GM15510 (cell line): Measurements from ENCODE around the gene SLC2A6.

ENCODE experiments used
- POLR2A ChIP-seq: IDR thresholded peaks from 3 replicates; pipeline ENCODE4 v1.6.1; 2011; ENCODE audit warnings: borderline replicate concordance; ENCODE audit not compliant: insufficient read length; ENCODE audit errors: extremely low read depth

SLC2A6 gene

GRCh38 chr9:133456409-133456808 lies 22.5 kb downstream of the SLC2A6 start:
- TF ChIP-seq POLR2A: no peak

DNA sequence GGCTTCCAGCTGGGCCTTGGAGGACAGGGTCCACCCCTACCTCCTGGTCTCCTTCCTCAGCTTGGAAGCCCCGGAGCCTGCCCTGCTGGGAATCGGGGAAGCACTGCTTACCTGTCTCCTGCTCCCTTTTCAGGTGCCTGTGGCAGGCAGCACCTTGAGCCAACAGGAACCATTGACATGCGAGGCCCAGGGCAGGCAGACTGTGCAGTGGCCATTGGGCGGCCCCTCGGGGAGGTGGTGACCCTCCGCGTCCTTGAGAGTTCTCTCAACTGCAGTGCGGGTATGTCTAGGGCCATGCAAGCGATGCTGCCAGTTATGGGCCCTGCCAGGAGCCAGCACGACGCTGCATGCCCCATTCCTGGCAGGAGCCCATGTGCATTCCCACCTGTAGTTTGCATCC lies 23.0 kb downstream of the SLC2A6 start:
- TF ChIP-seq POLR2A: no peak

GRCh38 chr9:133454943-133455673 lies 23.8 kb downstream of the SLC2A6 start:
- no peak for TF ChIP-seq POLR2A

GRCh38 chr9:133454325-133454724 lies 24.6 kb downstream of the SLC2A6 start:
- TF ChIP-seq POLR2A: no peak

DNA sequence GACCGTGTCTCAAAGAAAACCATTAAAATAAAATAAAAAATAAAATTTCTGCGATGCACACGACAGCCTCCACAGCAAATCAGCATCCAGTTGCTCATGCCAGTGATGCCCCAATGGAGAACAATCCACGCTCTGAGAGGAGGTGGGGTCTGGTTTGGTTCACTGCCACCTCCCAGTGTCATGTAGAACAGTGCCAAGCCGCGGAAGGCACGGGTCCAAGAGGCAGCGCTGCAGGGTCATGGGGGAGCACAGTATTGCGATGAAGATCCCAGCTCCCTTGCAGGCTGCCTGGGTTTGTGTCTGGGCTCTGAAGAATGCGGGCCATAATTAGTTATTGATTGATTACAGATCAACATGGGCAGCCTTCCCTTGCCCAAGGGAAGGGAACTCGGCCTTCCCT lies 25.2 kb downstream of the SLC2A6 start:
- TF ChIP-seq POLR2A: no peak

DNA sequence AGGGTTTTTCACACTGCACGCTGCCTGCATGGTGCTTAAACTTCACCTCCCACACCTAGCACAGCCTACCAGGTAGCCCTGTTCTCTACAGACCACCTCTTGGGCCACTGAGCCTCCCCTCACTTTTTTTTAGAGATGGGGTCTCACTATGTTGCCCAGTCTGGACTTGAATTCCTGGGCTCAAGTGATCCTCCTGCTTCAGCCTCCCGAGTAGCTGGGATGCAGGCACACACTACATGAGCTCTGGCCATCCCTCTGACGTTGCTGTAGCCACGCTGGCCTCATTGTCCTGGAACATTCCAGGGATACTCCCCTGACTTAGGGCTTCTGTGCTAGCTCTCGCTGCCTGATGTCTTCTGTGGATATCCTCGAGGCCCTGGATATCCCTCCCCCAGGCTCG lies 26.3 kb downstream of the SLC2A6 start:
- no peak for TF ChIP-seq POLR2A

DNA sequence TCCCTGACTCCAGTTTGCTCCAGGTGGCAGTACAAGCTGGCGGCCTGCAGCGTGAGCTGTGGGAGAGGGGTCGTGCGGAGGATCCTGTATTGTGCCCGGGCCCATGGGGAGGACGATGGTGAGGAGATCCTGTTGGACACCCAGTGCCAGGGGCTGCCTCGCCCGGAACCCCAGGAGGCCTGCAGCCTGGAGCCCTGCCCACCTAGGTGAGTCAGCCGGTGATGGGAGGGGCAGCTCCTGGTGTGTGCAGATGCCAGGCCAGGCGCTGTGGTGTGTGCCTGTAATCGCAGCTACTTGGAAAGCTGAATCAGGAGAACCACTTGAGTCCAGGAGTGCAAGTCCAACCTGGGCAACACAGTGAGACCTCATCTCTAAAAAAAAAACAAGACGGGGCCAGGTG lies 29.1 kb downstream of the SLC2A6 start:
- no peak for TF ChIP-seq POLR2A

GRCh38 chr9:133448487-133448972 lies 30.4 kb downstream of the SLC2A6 start:
- TF ChIP-seq POLR2A: no peak

DNA sequence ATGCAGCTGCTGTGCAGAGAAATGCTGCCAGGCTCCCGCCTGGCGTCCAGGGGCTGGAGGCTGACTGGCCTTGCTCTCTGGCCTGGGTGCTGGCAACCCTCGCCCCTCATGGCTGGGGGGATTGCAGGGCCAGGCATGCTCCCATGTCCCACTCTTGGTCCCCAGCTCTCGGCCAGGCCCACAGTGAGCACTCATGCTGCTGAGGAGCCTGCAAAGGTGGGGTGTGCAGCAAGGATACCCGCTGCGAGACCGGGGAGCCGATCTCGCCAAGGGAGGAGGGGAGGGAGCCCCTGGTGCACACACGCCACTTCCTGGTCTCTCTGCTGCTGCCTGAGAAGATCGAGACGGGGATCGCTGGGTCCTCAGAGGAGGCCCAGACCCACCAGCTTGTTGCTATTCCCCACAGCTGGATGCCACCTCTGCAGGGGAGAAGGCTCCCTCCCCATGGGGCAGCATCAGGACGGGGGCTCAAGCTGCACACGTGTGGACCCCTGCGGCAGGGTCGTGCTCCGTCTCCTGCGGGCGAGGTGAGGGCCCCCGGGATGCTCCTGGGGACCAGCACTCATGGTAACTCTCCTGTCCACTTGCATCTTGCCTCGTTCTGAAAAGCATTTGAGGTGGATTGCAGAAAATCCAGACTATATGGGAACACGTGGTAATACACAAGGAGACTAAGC lies 33.5 kb downstream of the SLC2A6 start:
- TF ChIP-seq POLR2A: no peak

- TF ChIP-seq POLR2A: no peak
Observed at GRCh38 chr9:133443982-133444381, 34.9 kb downstream of the SLC2A6 start.

- TF ChIP-seq POLR2A: no peak
Observed at GRCh38 chr9:133443248-133443647, 35.7 kb downstream of the SLC2A6 start.

DNA sequence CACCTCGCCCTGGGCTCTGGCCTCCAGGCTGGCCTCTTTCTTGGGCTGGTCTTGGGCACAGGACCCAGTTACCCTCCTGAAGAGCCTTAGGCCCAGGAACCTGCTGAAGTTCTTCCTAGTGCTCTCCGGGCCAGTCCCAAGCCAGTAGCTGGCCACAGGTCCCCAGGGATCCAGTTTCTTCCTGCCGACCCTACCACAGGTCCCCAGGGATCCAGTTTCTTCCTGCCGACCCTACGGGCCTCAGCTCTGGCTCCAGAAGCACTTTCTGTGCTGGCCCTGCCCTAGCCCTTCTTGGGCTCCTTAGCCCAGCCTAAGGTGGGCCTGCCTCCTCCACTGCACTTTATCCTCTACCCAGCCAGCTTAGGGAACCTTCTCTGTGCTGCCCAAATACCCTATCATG lies 37.3 kb downstream of the SLC2A6 start:
- no peak for TF ChIP-seq POLR2A

DNA sequence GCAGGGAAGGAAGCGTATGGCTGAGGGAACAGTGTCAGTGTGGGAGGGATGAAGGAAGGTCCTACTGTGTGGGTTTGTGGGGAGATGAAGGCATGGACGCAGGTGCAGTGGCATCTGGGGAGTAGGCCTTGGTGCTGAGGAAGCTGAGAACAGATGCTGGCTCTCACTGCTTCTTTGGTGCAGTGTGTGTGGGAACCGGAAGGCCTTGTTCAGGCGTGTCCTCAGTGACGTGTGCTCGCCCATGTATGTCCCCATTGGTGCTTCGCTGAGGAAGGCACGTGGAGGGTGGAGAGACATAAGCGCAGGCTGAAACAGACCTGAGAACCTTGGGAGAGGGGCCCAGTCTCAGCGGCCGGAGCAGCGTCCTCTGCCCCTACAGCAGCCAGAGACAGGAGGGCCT lies 38.0 kb downstream of the SLC2A6 start:
- no peak for TF ChIP-seq POLR2A

DNA sequence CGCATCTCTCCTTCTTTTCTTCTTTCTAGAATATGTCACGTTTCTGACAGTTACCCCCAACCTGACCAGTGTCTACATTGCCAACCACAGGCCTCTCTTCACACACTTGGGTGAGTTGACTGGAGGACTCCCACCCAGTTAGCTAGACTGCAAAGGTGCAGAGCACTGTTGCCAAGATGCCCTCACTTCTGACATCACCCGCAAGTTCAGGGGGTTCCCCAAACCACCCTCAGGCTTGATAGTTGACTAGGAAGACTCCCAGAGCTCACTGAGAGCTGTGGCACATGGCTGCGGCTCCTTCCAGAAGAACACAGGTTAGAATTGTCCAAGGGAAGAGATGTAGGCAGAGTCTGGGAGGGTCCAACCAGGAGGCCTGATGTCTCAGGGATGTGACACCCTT lies 39.6 kb downstream of the SLC2A6 start:
- no peak for TF ChIP-seq POLR2A

DNA sequence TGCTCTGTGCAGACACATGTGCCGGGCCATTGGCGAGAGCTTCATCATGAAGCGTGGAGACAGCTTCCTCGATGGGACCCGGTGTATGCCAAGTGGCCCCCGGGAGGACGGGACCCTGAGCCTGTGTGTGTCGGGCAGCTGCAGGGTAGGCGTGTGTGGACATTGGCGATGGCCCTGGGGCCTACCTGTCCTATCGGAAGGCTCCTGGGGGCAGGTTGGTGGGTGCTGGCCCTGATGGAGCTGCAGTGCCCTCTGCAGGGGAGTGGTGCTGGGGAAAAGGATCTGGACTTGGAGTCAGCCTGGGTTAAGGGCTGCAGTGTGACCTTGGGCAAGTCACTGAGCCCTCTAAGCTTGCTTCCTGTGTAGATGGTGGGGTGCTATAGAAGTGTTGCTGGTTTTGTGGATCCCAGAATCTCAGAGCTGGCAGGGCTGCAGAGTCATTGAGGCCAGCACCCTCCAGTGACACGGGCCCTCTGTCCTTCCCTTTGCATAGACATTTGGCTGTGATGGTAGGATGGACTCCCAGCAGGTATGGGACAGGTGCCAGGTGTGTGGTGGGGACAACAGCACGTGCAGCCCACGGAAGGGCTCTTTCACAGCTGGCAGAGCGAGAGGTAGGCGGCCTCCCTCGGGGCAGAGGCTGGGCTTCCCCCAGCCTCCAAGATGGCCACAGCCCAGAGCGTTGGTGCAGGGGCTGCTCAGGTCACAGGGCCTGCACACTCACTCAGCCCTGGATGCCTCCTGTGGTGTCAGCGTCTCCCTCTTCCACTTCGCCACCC lies 41.0 kb downstream of the SLC2A6 start:
- TF ChIP-seq POLR2A: no peak

- TF ChIP-seq POLR2A: no peak
Observed at GRCh38 chr9:133436681-133437080, 42.2 kb downstream of the SLC2A6 start.

GRCh38 chr9:133433351-133433843 lies 45.5 kb downstream of the SLC2A6 start:
- TF ChIP-seq POLR2A: no peak
